ENCODE measurements around the gene DNAJC12.

DNA sequence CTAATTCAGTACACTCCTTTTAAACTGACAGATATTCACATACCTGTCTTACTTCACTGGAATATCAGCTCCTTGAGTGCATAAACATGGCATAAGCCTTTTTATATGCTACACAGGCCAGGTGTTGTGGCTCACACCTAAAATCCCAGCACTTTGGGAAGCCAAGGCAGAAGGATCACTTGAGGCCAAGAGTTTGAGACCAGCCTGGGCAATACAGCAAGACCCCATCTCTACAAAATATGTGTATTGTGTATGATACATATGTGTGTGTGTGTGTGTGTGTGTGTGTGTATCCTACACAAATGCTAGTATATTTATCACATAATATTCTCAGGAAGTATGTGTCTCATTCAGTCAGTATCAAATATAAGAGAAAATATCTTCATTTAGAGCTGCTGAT lies 45.3 kb downstream of the DNAJC12 start:
- TF ChIP-seq POLR2AphosphoS5 (IDR thresholded peaks at IDR 0.05) (no peak), POLR2A (IDR thresholded peaks at IDR 0.05) (no peak), EP300 (IDR thresholded peaks at IDR 0.05) (no peak)

Measured in suprapubic skin (tissue), 4 donors.